AG04450 (cell line): ENCODE data around the gene NPLOC4. TPM values are rescaled to one million over a fixed set of nuclear protein-coding genes. Genes with fewer than 3 reads are reported as not detected.
"Not testable (repeated sequence)": the region's sequence is repeated elsewhere in the genome, so short reads cannot be mapped to it uniquely, and the experiment has no call there.

ENCODE experiments used
- CTCF ChIA-PET: fragments of 300-600, 350-600 bp; formaldehyde crosslinking; extraction: SDS; loops from one replicate; lab custom pipeline; 2022; ENCODE audit warnings: antibody characterized with exemption, inconsistent platforms; lab: Charles Lee
- POLR2A ChIA-PET: fragments of 350-600 bp; formaldehyde crosslinking; extraction: SDS; loops from one replicate; lab custom pipeline; 2021; ENCODE audit warnings: antibody characterized with exemption, inconsistent platforms; lab: Yijun Ruan, JAX
- DNase-seq: peaks from one replicate; pipeline ENCODE4 v3.0.0-alpha.2; 2011; ENCODE audit warnings: low read depth, low spot score
- H3K27ac ChIP-seq: one replicate; pipeline ENCODE4 v1.5.1; 2012; ENCODE audit warnings: low read depth, low read length, control low read depth
- H3K27me3 ChIP-seq: one replicate; pipeline ENCODE4 v1.6.0; 2012; ENCODE audit warnings: low read length; ENCODE audit not compliant: control insufficient read depth, insufficient read depth
- H3K4me3 ChIP-seq: 2 replicates; pipeline ENCODE4 v1.5.1; 2011; ENCODE audit warnings: mild to moderate bottlenecking, low read depth, low read length, control low read depth
- H3K9me3 ChIP-seq: 2 replicates; pipeline ENCODE4 v1.5.1; 2012; ENCODE audit warnings: low read length; ENCODE audit not compliant: control insufficient read depth, insufficient read depth
- polyA plus RNA-seq: library from polyadenylated mRNA; depleted of rRNA; stranded (reverse); fragments of >200 nt; gene quantifications from 2 replicates; pipeline ENCODE4 v1.2.3, GENCODE V29; 2011
- TF ChIP-seq, protein P1 (sequence below): IDR thresholded peaks from 2 replicates; pipeline ENCODE4 v1.5.1; 2011; ENCODE audit warnings: low read depth, low read length, control low read depth, inconsistent platforms

The NPLOC4 gene
- polyA plus RNA-seq, 1 experiment, result 66.5 TPM

DNA sequence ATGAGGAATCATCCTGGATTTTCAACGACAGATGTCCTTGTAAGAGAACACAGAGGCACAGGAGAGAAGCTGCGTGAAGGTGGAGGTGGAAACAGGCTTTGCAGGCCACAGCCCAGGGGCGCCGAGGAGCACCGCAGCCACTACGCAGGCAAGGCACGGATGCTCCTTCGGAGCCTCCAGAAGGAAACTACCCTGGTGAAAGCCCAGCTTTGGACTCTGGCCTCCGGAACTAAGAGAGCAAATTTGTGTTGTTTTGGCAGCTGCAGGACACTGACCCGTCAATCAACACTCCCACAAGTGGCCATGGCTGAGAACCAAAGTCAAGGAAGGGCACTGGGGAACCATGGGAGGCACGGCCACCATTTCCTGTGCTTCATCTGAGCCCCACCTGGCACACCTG lies 43.2 kb upstream of the NPLOC4 start:
- no peaks in the 10 kb centered on the region; the same call in 1 of the 2 replicates for H3K9me3 ChIP-seq
- peak overlapping the region; percentile 11 for H3K27ac ChIP-seq
- H3K4me3 ChIP-seq, result no peak overlapping the region
- no peaks in the 10 kb centered on the region for H3K27me3 ChIP-seq
- no peak for DNase-seq
- CTCF ChIA-PET, result no interaction called here
- POLR2A ChIA-PET, result interaction anchor here (0.7 kb wide), 1 partner anchor 38 kb away, joined by 5 read pairs; no protein-coding TSS in a partner anchor
- TF ChIP-seq, protein P1, sequence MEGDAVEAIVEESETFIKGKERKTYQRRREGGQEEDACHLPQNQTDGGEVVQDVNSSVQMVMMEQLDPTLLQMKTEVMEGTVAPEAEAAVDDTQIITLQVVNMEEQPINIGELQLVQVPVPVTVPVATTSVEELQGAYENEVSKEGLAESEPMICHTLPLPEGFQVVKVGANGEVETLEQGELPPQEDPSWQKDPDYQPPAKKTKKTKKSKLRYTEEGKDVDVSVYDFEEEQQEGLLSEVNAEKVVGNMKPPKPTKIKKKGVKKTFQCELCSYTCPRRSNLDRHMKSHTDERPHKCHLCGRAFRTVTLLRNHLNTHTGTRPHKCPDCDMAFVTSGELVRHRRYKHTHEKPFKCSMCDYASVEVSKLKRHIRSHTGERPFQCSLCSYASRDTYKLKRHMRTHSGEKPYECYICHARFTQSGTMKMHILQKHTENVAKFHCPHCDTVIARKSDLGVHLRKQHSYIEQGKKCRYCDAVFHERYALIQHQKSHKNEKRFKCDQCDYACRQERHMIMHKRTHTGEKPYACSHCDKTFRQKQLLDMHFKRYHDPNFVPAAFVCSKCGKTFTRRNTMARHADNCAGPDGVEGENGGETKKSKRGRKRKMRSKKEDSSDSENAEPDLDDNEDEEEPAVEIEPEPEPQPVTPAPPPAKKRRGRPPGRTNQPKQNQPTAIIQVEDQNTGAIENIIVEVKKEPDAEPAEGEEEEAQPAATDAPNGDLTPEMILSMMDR, result no peak

DNA sequence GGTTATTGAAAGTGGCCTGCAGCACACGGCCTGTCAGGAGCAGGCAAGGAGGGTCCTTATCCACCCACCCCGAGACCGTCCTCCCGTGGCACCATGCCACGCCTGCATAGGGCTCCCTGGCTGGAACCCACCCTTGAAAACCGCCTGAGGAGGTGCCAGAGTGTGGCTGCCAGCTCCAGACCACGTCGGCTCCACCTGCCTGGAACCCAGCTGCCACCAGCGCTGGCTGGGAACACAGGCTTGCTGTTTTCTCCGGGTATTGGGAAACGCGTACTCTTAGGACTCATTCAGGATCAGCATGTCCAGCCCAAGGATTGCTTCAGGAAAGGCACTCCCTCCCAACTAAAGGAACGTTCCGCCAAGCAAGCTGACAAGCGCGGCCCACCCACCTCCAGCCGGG lies 40.0 kb upstream of the NPLOC4 start:
- no peaks in the 10 kb centered on the region; the same call in 1 of the 2 replicates for H3K9me3 ChIP-seq
- no peak overlapping the region for H3K4me3 ChIP-seq
- TF ChIP-seq, protein P1, result no peak
- ChIA-PET CTCF (no interaction called here), POLR2A (no interaction called here)
- no peak overlapping the region for H3K27ac ChIP-seq
- H3K27me3 ChIP-seq, result no peaks in the 10 kb centered on the region
- DNase-seq, result no peak

DNA sequence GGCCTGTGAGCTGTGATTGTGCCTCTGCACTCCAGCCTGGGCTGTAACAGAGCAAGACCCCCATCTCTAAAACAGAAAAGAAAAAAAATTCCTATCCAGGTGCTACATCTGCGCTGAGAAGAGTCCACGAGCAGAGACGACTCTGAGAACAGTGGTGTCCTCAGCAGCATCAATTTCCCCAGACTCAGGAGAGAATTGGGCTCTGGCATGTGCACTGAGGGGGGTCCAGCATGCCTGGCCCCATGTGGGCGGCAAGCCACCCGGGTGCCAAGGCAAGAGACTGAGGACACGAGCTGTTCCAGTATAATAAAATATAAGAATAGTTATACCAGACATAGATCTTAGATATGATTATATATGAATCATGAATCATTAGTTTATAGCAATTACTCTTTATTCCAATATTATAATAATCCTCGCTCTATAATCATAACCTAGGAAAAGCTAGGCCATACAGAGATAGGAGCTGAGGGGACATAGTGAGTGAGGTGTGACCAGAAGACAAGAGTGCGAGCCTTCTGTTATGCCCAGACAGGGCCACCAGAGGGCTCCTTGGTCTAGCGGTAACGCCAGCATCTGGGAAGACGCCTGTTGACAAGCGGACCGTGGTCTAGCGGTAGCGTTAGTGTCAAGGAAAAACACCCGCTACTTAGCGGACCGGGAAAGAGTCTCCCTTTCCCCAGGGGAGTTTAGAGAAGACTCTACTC lies 38.8 kb upstream of the NPLOC4 start:
- not testable (repeated sequence) for H3K27me3 ChIP-seq, H3K9me3 ChIP-seq, H3K27ac ChIP-seq, DNase-seq, H3K4me3 ChIP-seq
- POLR2A ChIA-PET, result interaction anchor here (1.1 to 1.2 kb wide), 2 partner anchors 9 to 164 kb away, joined by 3 read pairs; partner anchors contain the start of genes CCDC137 and OXLD1
- CTCF ChIA-PET, result interaction anchor here (0.7 to 1.1 kb wide), 3 partner anchors 9 to 195 kb away, joined by 3 to 4 read pairs (median 4); partner anchors contain the start of genes CCDC137 and OXLD1
- TF ChIP-seq, protein P1, result peak; percentile 47

DNA sequence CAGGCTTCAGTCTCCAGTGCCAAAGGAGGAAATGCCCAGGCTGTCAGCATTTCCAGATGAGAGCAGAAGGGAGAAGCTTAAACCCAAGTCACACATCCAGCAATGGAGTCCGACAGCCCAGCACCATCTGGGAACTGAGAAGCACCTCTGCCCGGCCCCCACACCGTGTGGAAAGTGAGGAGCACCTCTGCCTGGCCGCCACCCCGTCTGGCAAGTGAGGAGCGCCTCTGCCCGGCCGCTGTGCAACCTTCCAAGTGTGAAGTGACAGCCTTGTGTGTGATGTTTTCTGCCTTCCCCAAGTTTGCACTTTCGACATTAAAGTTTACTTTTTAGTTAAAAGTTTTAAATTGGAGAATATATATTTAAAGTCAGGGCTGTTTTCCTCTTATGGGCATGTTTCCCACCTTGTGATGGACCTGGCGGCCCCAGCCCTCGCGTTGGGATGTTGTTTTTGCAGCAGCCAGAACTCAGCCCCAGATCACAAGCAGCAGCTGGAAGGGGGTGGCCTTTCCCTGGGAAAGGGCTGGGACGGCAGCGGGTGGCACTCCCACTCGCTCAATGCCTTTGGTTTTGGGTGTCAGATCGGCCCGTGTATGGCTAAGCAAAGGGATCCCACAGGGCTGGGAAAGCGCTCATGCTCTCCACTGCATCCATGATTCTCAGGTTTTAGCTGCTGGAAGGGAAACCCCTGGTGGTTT lies 36.8 kb upstream of the NPLOC4 start:
- H3K9me3 ChIP-seq, result no peaks in the 10 kb centered on the region; the same call in 1 of the 2 replicates
- ChIA-PET POLR2A (no interaction called here), CTCF (no interaction called here)
- DNase-seq, result no peak
- no peak overlapping the region for H3K27ac ChIP-seq
- no peak overlapping the region for H3K4me3 ChIP-seq
- H3K27me3 ChIP-seq, result no peaks in the 10 kb centered on the region
- TF ChIP-seq, protein P1, result no peak

DNA sequence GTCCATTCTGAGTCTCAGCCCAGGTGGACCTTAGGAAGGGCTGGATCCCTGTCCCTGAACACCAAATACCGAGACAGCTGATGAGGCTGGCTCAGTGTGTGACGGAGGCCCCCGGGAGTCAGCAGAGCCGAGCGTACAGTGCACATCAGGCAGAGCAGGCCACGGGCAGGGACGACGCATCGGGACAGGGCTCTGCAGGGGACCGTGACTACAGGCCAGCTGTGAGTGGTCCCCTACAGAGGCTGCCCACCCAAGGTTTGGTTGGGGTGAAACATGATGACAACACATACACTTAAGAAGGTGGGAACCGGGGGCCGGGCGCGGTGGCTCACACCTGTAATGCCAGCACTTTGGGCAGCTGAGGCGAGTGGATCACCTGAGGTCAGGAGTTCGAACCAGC lies 36.0 kb upstream of the NPLOC4 start:
- H3K9me3 ChIP-seq, result no peaks in the 10 kb centered on the region; the same call in 1 of the 2 replicates
- TF ChIP-seq, protein P1, result no peak
- no peak overlapping the region for H3K27ac ChIP-seq
- ChIA-PET POLR2A (no interaction called here), CTCF (interaction anchor here (0.7 kb wide), 1 partner anchor 66 kb away, joined by 4 read pairs; no protein-coding TSS in a partner anchor)
- no peaks in the 10 kb centered on the region for H3K27me3 ChIP-seq
- H3K4me3 ChIP-seq, result no peak overlapping the region
- DNase-seq, result no peak
